Lower leg skin (tissue), 3 donors: ENCODE data around the gene MPL.

Experiments used
- CTCF ChIP-seq, 3 donors: fragments of 450-650 bp; IDR thresholded peaks; one replicate each; pipeline ENCODE4 v1.5.1; 2016; ENCODE audit warnings: antibody characterized with exemption in 3 of 3, mild to moderate bottlenecking in 3 of 3, moderate library complexity in 2 of 3
- POLR2A ChIP-seq, 2 donors: fragments of 450-650 bp; IDR thresholded peaks; one replicate each; pipeline ENCODE4 v1.6.1; 2016 to 2017; ENCODE audit warnings: antibody characterized with exemption in 2 of 2, mild to moderate bottlenecking in 1 of 2, moderate library complexity in 1 of 2

- TF ChIP-seq CTCF (IDR thresholded peaks at IDR 0.05): no peak
- no peak for TF ChIP-seq POLR2A (IDR thresholded peaks at IDR 0.05)
These were observed 23.4 kb upstream of the MPL start for GRCh38 chr1:43314233-43314632.
